B cell (primary cell): Measurements from ENCODE around the gene IMPDH2. TPM values are rescaled to one million over a fixed set of nuclear protein-coding genes. Genes with fewer than 3 reads are reported as not detected.

Experiments
- ATAC-seq: fragments of 200-7000 bp; cut with Tn5 transposase; one replicate; pipeline ENCODE4 v1.10.0; 2021; ENCODE audit warnings: low read depth, mild to moderate bottlenecking, moderate number of reproducible peaks, moderate library complexity
- CTCF ChIA-PET: fragments of 350-600 bp; sonication (Branson Sonifier 250); formaldehyde crosslinking; loops from one replicate; lab custom pipeline; 2021; ENCODE audit warnings: antibody characterized with exemption, inconsistent platforms; lab: Charles Lee
- POLR2A ChIA-PET: fragments of 350-600 bp; sonication (Branson Sonifier 250); formaldehyde crosslinking; loops from one replicate; lab custom pipeline; 2021; ENCODE audit warnings: antibody characterized with exemption; lab: Charles Lee
- DNase-seq: peaks from one replicate; pipeline ENCODE4 v3.0.0; 2013
- H2AFZ ChIP-seq: 2 replicates; pipeline ENCODE4 v1.6.1; 2012; ENCODE audit warnings: mild to moderate bottlenecking, low read depth, low read length; ENCODE audit not compliant: insufficient read depth, poor library complexity, severe bottlenecking
- H3K27ac ChIP-seq, 2 donors: 1 replicate in 1 of 2; 2 replicates in 1 of 2; pipeline ENCODE4 v1.5.1; 2012 to 2013; ENCODE audit warnings: low read length in 2 of 2, mild to moderate bottlenecking in 2 of 2, moderate library complexity in 1 of 2
- H3K27me3 ChIP-seq, 4 experiments: fragments of 200-600 bp in 1 of 4; sonication (generic) in 1 of 4; replicated peaks in 1 of 4; 1 replicate in 2 of 4; 2 replicates in 2 of 4; pipeline versions ENCODE4 v1.6.1 to v1.7.0; 2013 to 2016; ENCODE audit warnings: low read length in 3 of 4, mild to moderate bottlenecking in 2 of 4, mixed read lengths in 1 of 4, moderate library complexity in 1 of 4; ENCODE audit not compliant: insufficient read depth in 4 of 4, control insufficient read depth in 3 of 4; ENCODE audit errors: control extremely low read depth in 1 of 4
- H3K36me3 ChIP-seq, 2 experiments: replicated peaks in 1 of 2; 1 replicate in 1 of 2; 2 replicates in 1 of 2; pipeline versions ENCODE4 v1.6.1 to v1.7.1; 2013; ENCODE audit warnings: low read length in 1 of 2; ENCODE audit not compliant: insufficient read depth in 2 of 2, control insufficient read depth in 1 of 2; ENCODE audit errors: control extremely low read depth in 1 of 2, extremely low read depth in 1 of 2
- H3K4me1 ChIP-seq, 2 donors: fragments of 200-600 bp in 1 of 2; sonication (generic) in 1 of 2; 1 replicate in 1 of 2; 2 replicates in 1 of 2; pipeline versions ENCODE4 v1.5.1 to v1.6.1; 2013 to 2017; ENCODE audit warnings: low read length in 2 of 2; ENCODE audit not compliant: control insufficient read depth in 2 of 2, insufficient read depth in 2 of 2
- H3K4me2 ChIP-seq: replicated peaks from 2 replicates; pipeline ENCODE3; 2012; ENCODE audit warnings: mild to moderate bottlenecking, low read depth, low read length; ENCODE audit not compliant: poor library complexity, severe bottlenecking
- H3K4me3 ChIP-seq, 5 experiments: fragments of 200-600 bp in 1 of 5; sonication (generic) in 1 of 5; 1 replicate in 3 of 5; 2 replicates in 2 of 5; pipeline versions ENCODE4 v1.5.1 to v1.7.0; 2011 to 2016; ENCODE audit warnings: low read length in 4 of 5, mild to moderate bottlenecking in 4 of 5, low read depth in 2 of 5, control low read depth in 1 of 5, moderate library complexity in 1 of 5; ENCODE audit not compliant: insufficient read depth in 1 of 5; ENCODE audit errors: control extremely low read depth in 1 of 5, extremely low read depth in 1 of 5
- H3K79me2 ChIP-seq: fragments of 200-600 bp; sonication (generic); one replicate; pipeline ENCODE4 v1.6.0; 2016; ENCODE audit warnings: low read length; ENCODE audit not compliant: control insufficient read depth, insufficient read depth
- H3K9ac ChIP-seq: fragments of 200-600 bp; sonication (generic); 2 replicates; pipeline ENCODE4 v1.6.1; 2017; ENCODE audit warnings: mild to moderate bottlenecking, low read length, moderate library complexity
- H3K9me3 ChIP-seq, 3 donors: one replicate each; pipeline versions ENCODE4 v1.6.1 to v1.7.1; 2013; ENCODE audit warnings: low read length in 2 of 3; ENCODE audit not compliant: control insufficient read depth in 2 of 3, insufficient read depth in 1 of 3; ENCODE audit errors: control extremely low read depth in 1 of 3
- H4K20me1 ChIP-seq: 2 replicates; pipeline ENCODE4 v1.6.0; 2012; ENCODE audit warnings: mild to moderate bottlenecking, low read length; ENCODE audit not compliant: insufficient read depth, control insufficient read depth, poor library complexity, severe bottlenecking
- H3K27ac Mint-ChIP-seq: one replicate; pipeline ENCODE4 v1.8.0; 2021; ENCODE audit warnings: mixed read lengths
- H3K27me3 Mint-ChIP-seq: one replicate; pipeline ENCODE4 v1.8.0; 2021; ENCODE audit warnings: mixed read lengths
- H3K4me1 Mint-ChIP-seq: one replicate; pipeline ENCODE4 v1.8.0; 2021; ENCODE audit warnings: mixed read lengths
- H3K4me3 Mint-ChIP-seq: one replicate; pipeline ENCODE4 v1.8.0; 2021; ENCODE audit warnings: mixed read lengths
- H3K9me3 Mint-ChIP-seq: one replicate; pipeline ENCODE4 v1.8.0; 2022; ENCODE audit warnings: mixed read lengths; ENCODE audit not compliant: insufficient read depth
- CTCF ChIP-seq: fragments of 200-600 bp; IDR thresholded peaks from one replicate; pipeline ENCODE4 v1.8.0; 2022; ENCODE audit warnings: antibody characterized with exemption, mild to moderate bottlenecking
- EZH2 ChIP-seq: IDR thresholded peaks from 2 replicates; pipeline ENCODE4 v1.6.1; 2012; ENCODE audit warnings: borderline replicate concordance, low read depth, mild to moderate bottlenecking, moderate library complexity, low read length; ENCODE audit not compliant: insufficient read depth, poor library complexity, severe bottlenecking
- WGBS: methylation state at CpG from one replicate; pipeline ENCODE4 v1.1.5; 2013; ENCODE audit warnings: missing lambda C conversion rate; ENCODE audit not compliant: insufficient coverage; 5-methylcytosine and 5-hydroxymethylcytosine counted together
- intact Hi-C: fragments of 100-400 bp; cut with micrococcal nuclease; formaldehyde crosslinking; loops from one replicate; pipeline ENCODE4 v1.10.0; 2022
- polyA plus RNA-seq: library from polyadenylated mRNA; depleted of rRNA; stranded (reverse); fragments of >200 nt; gene quantifications from 2 replicates; pipeline ENCODE4 v1.2.3, GENCODE V29; 2012
- total RNA-seq, 2 donors: library from RNA; stranded (reverse); fragments of 120-200 nt in 1 of 2; gene quantifications; 1 replicate in 1 of 2; 2 replicates in 1 of 2; pipeline versions ENCODE4 v1.2.3 to v1.2.4, GENCODE V29; 2013 to 2022

The IMPDH2 gene
- total and polyA plus RNA-seq, 2 donors (not counting 1 experiment from before 2014, with no cell fraction given), result 171 to 193 TPM

DNA sequence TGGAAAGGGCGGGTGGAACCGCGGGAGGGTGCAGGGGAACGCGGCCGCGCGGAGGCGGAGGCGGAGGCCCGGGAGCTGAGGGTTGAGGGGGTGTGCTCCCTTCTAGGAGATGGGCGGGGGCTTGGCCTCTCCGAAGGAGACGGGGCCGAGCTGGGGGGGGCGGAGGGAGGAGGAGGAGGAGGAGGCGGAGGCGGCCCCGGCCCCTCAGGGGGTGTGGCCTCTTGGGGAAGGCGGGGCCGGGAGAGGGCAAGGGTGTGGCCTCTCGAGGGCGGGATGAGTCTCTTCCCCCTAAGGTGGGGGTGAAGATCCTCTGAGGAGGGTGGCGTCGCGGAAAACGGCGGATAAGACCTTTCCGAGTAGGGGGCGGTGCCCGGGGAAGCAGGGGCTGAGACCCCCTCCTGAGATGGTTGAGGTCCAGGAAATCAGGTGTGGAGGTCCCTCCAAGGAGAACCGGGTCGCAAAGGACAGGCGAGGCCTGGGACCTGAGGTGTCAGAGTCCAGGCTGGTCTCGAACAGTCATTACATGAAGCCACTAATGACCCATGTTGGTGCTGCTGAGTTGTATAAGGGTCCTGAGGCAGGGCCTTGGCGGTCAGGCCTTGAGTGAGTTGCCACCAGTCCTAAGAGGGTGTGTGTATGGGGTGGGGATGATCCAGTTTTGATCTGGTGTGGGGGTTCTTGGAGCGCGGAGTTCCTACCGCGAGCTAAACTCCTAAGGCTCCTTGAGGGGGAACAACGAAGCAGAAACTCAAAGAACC is 21.2 kb downstream of the IMPDH2 start:
- intact Hi-C loops, result loop anchor here (1.0 to 2.0 kb wide), 6 partner anchors 13 to 707 kb away; partner anchors contain the start of genes ARIH2, NICN1, NME6 and P4HTM
- Histone ChIP-seq H2AFZ (peak overlapping the region; percentile 93), H3K36me3 (peaks cover 0 to 12% of the 10 kb centered on the region in 2 experiments), H4K20me1 (peaks cover 36% of the 10 kb centered on the region), H3K4me2 (peak overlapping the region; percentile 93), H3K9me3 (no peaks in the 10 kb centered on the region), H3K9ac (peak overlapping the region; percentile 95), H3K27me3 (no peaks in the 10 kb centered on the region), H3K4me3 (peak overlapping the region; percentile 69 to 99 (median 94)), H3K79me2 (peaks cover 62% of the 10 kb centered on the region), H3K27ac (peak overlapping the region; percentile 95 to 96), H3K4me1 (peaks cover 15 to 18% of the 10 kb centered on the region in 2 donors)
- peaks cover 27% of the 10 kb centered on the region for H3K4me1 Mint-ChIP-seq
- ChIA-PET POLR2A (interaction anchor here (0.6 to 4.0 kb wide), 15 partner anchors 8 to 713 kb away, joined by 3 to 116 read pairs (median 7); partner anchors contain the start of genes ARIH2, DALRD3, IMPDH2 and NDUFAF3), CTCF (interaction anchor here (1.1 to 5.6 kb wide), 9 partner anchors 8 to 113 kb away, joined by 3 to 73 read pairs (median 13); partner anchors contain the start of genes DALRD3, IMPDH2, NDUFAF3 and P4HTM)
- DNase-seq (peak; percentile 89), ATAC-seq (peak; percentile 69)
- H3K9me3 Mint-ChIP-seq, result no peaks in the 10 kb centered on the region
- peak overlapping the region; percentile 99 for H3K27ac Mint-ChIP-seq
- 25% methylated on average over 32 of the region's 41 CpGs for WGBS
- TF ChIP-seq CTCF (peak; percentile 3), EZH2 (no peak)
- peak overlapping the region; percentile 100 for H3K4me3 Mint-ChIP-seq
- no peaks in the 10 kb centered on the region for H3K27me3 Mint-ChIP-seq
